AG09309 (cell line): ENCODE measurements around the gene TMEM263.

ENCODE experiments used
- DNase-seq: peaks from one replicate; pipeline ENCODE4 v3.0.0-alpha.2; 2010; ENCODE audit warnings: low read depth
- H3K4me3 ChIP-seq: 2 replicates; pipeline ENCODE4 v1.5.1; 2011; ENCODE audit warnings: mild to moderate bottlenecking, low read depth, low read length, moderate library complexity; ENCODE audit not compliant: control insufficient read depth
- CTCF ChIP-seq: IDR thresholded peaks from 2 replicates; pipeline ENCODE4 v1.5.1; 2011; ENCODE audit warnings: mild to moderate bottlenecking, low read depth, low read length, inconsistent platforms; ENCODE audit not compliant: insufficient read depth, control insufficient read depth; ENCODE audit errors: missing control alignments

TMEM263 gene

GRCh38 chr12:106942775-106943174 is 12.9 kb upstream of the TMEM263 start:
- no peak overlapping the region for H3K4me3 ChIP-seq
- no peak for TF ChIP-seq CTCF
- DNase-seq: no peak

GRCh38 chr12:106945261-106945851 is 10.4 kb upstream of the TMEM263 start:
- H3K4me3 ChIP-seq: no peak overlapping the region
- no peak for TF ChIP-seq CTCF
- no peak for DNase-seq

- H3K4me3 ChIP-seq: no peak overlapping the region
- no peak for DNase-seq
- no peak for TF ChIP-seq CTCF
These were observed 8.2 kb upstream of the TMEM263 start for GRCh38 chr12:106947461-106947860.

DNA sequence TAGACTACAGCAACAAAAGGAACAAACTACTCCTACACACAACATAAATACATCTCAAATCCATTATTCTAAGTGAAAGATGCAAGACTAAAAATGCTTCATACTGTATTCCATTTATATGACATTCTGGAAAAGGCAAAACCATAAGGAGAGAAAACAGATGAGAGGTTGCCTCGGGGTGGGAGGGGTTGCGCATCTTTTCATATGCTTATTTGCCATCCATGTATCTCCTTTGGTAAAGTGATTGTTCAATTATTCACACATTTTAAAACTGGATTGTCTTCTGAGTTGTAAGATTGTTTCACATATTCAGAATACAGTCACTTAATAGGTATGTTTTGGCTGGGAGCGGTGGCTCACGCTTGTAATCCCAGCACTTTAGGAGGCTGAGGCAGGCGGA is 5.1 kb upstream of the TMEM263 start:
- no peak for TF ChIP-seq CTCF
- H3K4me3 ChIP-seq: no peak overlapping the region

GRCh38 chr12:106953352-106954250 is 2.1 kb upstream of the TMEM263 start:
- no peak for DNase-seq

More for the DNA sequence above, 5.1 kb upstream of the TMEM263 start:
- DNase-seq: no peak

More at GRCh38 chr12:106953352-106954250, 2.1 kb upstream of the TMEM263 start:
- no peak for TF ChIP-seq CTCF
- H3K4me3 ChIP-seq: no peak overlapping the region
